HG02938 (cell line): Measurements from ENCODE around the gene TTLL4.

Experiments used
- ATAC-seq: cut with Tn5 transposase; IDR thresholded peaks from one replicate; pipeline ENCODE4 v1.9.1; 2021; ENCODE audit warnings: mild to moderate bottlenecking, moderate library complexity; ENCODE audit not compliant: unreplicated experiment

The TTLL4 gene

DNA sequence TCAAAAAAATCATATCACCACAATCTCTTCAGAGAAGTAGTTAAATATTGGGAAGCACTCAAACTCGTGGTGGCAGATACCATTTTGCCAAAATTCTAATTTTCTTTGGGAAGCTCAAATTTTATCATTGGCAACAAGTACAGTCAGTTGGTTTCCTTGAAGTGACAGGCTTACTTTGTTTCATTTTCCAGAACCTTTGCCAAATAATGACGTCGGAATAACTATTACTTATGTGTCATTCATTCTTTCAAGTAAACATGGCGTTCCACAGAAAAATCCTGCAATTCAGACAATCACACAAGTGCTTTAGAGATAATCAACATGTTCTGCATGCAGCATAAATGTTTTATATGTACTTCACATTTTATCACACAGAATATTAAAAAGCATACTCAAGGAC lies 5.4 kb downstream of the TTLL4 start:
- ATAC-seq = no peak

DNA sequence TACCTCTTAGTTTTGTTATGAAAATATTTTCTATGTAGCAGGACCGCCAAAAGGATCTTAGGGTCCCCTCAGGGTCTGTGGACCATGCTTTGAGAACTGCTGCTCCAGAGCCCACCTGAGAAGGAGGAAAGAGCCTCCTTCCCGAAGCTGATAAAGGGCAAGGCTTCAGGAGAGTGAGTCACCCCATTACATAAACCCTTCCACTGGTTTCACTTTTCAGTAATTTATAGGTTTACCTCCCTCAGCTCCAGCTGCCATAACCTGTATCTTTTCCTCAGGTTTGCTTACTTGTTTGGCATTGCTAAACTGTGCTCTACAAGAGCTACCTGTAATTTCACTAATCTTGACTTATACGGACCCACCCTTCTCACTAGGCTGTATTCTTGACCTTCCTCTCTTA lies 6.6 kb downstream of the TTLL4 start:
- no peak for ATAC-seq

DNA sequence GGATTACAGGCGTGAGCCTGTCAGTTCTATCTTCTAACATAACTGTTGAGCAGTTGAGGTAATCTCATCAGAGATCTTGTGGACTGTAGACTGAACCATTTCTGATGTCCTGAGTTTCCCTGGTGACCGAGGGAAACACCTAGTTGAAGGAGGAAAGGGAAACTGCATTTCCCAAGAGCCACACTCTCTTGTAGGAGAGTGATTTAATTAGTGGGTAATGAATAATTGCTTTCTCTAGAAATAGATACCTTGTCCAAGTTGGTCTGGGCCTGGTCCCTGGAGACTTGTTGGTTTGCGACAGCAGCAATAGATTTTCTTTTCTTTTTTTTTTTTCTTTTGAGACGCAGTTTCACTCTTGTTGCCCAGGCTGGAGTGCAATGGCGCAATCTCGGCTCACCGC lies 7.4 kb downstream of the TTLL4 start:
- ATAC-seq = no peak

DNA sequence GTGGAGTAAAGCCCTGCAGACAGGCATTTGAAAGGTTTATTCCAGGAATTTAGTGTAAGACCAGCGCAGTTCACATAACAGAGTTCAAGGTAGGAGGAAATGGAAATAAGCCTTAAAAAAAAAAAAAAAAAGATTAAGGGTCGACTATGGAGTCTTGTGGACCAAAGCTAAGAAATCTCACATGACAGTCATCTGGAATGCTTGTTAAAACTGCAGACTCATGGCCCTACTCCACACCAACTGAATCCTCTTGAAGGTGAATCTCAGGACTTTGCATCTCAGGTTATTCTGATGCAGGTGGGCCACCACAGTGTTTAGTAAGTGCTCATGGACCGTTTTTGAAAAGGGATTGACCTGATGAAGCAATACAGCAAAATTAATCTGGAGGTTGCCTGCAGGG lies 8.8 kb downstream of the TTLL4 start:
- no peak for ATAC-seq

DNA sequence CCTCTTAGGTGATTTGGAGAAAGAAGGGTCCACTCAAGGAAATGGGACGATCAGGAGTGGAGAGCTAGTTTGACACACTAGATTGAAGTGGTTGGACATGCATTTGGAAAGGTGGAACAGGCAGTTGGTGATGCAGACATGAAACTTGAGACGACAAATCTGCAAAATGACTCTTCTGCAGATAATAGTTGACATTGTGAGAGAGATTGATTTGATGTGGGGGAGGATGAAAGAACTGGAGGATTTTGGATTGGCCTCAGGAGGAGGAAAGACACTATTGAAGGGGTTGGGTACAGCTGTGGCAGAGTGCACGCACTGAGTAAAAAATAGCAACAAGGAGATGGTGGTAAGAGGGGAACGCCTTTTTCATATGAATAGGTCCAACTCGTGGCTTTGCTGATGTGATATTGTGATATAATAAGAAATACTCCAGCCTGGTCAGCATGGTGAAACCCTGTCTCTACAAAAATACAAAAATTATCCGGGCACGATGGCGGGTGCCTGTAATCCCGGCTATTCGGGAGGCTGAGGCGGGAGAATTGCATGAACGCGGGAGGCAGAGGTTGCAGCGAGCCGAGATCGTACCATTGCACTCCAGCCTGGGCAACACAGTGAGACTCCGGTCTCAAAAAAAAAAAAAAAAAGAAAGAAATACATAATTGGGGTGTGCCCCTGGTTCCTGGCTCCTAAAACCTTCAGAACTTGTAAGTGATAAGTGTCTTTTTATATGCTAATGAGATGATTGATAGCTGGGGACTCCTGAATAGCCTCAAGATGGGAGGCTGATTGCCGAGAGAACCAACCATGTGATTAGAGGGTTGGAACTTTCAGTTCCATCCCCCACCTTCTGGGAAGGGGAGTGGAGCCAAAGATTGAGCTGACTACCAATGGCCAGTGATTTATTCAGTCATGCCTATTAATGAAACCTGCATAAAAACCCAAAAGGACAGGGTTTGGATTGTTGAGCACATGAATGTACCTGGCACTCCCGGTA lies 9.7 kb downstream of the TTLL4 start:
- ATAC-seq = no peak

DNA sequence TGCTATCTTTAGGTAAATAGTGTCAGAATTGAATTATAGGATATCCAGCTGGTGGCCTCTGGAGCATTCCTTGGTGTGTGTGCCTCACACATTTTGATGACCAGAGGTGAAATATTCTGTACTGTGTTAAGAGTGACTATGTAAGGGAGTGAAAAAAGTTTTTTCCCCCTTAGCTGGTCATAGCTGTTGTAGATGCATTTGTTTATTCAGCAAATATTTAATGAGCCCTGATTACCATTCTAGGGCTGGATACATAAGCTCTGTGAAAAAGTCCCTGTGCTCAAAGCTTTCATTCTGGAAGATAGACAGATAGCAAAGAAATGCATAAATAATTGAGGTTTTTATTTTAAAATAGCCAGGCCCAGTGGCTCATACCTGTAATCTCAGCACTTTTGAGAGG lies 10.9 kb downstream of the TTLL4 start:
- ATAC-seq = no peak

DNA sequence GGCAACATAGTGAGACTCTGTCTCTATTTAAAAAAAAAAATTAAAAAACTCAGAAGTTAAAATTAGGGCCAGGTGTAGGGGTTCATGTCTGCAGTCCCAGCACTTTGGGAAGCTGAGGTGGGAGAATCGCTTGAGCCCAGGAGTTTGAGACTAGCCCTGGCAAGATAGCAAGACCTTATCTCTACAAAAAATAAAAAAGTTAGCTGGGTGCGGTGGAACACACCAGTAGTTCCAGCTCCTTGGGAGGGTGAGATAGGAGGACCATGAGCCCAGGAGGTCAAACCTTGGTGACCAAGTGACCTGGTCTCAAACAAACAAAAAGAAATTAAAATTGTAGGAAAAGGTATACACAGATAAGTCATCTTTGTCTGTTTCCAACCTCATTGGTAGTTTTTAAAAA lies 11.3 kb downstream of the TTLL4 start:
- ATAC-seq = no peak

DNA sequence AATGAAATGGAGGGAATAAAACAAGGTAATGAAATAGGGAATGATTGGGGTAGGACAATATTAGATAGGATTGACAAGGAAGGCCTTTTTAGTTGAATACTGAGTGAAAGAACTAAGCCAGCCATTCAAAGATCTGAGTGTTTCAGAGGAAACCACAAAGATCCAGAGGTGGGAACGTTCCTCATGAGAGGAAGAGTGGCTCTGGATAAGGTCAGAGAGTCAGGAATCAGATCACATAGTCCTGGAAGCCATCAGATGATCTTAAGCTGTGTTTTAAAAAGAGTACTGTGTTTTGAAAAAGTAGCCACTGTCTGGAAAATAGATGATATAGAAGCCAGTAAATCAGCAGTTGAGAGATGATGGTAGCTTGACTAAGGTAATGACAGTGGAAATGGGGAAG lies 11.8 kb downstream of the TTLL4 start:
- no peak for ATAC-seq

DNA sequence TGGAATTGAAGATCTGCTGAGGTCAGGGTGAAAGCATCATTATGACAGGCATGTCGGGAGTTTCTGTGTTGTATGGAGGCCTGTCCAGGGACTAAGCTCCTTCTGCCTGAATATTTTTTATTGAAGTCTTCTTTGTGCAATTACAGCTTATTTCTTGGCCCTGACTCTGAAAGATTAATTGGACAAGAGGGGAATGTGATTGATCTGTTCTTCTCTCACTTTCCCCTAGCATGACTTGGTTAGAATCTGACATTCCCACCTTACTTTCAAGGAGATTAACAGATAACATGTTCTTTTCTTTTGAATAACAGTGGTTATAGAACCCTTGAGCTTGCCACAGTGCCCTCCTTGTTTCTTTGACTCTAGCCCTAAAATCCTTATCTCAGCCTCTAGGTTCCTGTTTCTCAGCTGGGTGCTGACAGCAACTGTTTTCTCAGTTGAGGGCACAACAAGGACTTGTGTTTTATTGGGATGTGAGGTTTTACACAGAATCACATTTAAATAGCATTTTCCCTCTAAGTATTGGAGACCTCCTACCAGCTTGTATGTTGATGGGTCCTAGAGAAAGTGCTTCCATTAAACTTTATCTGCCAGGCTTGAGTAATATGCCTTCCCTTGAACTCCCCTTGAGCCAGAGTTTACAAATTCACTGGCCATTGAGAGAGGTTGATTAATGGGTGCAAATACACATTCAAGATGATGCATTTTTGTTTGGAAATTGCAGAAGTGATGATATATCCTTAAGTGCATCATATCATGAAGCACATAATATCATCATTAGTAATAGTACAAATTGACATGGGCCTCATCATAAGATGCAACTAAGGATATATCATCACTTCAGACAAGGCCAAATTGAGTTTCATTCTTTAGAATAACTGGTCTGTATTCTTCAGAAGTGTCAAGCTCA lies 12.5 kb downstream of the TTLL4 start:
- no peak for ATAC-seq

DNA sequence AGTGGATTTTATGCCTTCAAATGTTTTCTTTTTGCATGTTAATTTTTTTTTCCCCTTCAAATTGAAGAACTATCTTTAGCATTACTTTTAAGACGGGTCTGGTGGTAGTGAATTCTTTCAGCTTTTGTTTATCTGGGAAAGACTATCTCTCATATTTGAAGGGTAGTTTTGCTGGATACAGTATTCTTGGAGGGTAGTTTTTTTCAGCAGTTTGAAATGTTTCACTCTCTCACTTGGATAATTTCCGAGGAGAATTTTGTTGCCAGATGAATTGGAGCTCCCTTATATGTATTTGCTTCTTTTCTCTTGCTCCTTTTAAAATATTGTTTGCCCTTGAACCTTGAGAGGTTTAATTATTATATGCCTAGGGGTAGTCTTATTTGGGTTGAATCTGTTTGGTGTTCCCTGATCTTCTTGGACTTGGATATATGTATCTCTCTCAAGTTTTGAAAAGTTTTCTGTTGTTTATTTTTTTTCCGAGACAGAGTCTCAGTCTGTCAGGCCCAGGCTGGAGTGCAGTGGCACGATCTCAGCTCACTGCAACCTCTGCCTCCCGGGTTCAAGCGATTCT lies 15.5 kb downstream of the TTLL4 start:
- no peak for ATAC-seq

DNA sequence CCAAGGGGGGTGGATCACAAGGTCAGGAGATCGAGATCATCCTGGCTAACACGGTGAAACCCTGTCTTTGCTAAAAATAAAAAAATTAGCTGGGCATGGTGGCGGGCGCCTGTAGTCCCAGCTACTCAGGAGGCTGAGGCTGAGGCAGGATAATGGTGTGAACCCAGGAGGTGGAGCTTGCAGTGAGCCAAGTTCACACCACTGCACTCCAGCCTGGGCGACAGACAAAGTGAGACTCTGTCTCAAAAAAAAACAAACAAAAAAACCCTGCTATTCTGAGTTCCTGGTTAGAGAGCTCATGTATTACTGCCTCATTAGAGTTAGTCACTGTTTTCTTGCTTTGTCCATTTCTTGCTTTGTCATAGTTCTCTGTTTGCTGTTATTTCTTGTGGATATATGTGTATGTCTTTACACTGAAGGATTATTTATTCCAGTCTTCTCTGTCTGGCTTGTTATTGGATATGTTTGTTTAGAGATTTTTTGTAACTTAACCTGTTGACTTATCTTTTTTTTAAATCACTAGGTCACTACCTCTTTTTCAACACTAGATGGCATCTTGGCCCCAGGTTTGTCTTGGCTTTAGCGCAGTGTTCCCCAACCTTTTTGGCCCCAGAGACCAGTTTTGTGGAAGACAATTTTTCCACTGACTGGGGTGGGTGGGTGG lies 17.0 kb downstream of the TTLL4 start:
- no peak for ATAC-seq

DNA sequence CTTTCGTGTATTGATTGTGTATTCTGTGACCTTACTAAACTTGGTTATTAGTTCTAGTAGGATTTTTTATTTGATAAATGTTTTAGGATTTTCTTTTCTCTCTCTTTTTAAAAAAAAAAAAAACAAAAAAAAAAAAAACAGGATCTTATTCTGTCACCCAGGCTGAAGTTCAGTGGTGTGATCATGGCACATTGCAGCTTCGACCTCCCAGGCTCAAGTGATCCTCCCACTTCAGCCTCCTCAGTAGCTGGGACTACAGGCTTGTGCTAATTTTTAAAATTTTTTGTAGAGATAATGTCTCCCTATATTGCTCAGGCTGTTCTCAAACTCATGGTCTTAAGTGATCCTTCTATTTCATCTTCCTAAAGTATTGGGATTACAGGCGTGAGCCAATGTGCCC lies 19.0 kb downstream of the TTLL4 start:
- no peak for ATAC-seq

DNA sequence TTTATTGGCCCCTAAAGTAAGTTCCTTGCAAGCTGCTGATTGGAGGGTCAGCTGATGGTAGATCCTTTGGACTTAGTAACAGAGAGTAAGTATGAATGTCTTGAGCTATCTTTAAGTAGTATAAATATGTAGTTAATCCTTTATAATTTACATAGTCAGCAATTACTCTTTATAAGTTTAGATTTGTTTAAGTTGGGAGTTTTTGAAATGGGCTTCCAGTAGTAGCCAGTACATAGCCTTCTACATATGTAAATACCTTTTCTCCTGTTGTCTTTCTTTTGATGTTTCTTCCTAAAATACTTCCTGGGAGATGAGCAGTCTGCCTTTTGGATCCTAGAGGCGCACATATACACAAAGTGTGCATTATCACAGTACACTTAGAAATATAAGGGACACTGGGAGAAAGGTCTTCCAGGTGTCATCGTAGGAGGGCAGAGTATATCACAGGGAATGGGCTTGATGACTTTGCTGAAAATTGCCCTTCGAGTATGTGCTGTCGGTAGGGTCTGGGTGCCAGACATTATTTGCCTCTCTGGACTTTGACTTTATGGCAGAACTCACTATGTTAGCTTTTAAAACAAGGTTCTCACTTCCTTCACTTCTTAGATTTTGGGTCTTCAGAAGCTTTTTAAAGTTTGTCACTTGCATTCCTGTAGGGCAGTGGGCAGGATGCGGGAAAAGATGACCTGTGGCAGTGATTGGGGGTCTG lies 21.6 kb downstream of the TTLL4 start:
- no peak for ATAC-seq

DNA sequence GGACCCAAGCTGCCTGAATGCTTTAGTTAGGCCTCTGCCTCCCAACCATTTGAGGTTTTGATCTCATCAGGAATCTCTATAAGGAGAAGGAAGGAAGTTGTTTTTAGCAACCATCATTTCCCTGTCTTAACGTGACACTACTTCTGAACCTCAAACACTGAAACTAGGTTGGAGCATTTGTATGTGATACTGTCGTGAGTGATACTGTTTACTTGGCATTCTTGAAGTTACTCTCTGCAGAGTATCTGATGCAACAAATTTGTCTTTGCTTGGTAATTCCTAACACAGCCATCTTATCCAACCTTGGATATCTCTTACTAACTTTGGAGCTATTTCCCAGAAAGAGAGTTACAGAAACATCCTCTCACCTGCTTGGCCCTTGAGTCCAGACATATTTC lies 22.1 kb downstream of the TTLL4 start:
- ATAC-seq = no peak

DNA sequence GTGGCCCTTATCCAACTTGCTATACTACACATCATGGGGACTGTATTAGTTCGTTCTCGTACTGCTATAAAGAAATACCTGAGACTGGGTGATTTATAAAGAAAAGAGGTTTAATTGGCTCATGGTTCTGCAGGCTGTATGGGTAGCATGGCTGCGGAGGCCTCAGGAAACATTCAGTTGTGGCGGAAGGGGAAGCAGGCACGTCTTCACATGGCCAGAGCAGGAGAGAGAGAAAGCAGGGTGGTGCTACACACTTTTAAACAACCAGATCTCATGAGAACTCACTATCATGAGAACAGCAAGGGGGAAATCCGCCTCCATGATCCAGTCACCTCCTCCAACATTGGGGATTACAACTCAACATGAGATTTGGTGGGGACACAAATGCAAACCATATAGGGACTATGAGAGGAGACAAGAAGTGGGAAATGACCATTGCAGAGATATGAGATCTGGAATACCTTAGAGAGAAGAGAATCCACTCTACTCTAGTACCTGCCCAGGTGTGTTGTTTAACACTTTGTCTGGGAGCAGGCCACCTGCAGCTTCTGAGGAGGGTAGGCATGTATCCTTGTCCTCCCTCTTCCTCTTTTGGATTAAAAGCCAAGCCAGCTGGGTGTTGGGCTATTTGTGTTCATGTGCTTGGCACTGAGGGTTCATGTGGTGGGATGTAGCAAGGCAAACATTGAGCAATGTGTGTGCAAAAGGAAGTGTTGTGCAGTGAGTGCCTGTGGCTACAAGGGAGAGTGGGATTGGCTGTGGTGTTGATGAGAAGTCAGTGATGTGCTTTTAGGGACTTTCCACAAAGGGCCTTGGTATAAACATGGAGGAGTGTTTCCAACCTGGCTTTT lies 22.8 kb downstream of the TTLL4 start:
- ATAC-seq = no peak

DNA sequence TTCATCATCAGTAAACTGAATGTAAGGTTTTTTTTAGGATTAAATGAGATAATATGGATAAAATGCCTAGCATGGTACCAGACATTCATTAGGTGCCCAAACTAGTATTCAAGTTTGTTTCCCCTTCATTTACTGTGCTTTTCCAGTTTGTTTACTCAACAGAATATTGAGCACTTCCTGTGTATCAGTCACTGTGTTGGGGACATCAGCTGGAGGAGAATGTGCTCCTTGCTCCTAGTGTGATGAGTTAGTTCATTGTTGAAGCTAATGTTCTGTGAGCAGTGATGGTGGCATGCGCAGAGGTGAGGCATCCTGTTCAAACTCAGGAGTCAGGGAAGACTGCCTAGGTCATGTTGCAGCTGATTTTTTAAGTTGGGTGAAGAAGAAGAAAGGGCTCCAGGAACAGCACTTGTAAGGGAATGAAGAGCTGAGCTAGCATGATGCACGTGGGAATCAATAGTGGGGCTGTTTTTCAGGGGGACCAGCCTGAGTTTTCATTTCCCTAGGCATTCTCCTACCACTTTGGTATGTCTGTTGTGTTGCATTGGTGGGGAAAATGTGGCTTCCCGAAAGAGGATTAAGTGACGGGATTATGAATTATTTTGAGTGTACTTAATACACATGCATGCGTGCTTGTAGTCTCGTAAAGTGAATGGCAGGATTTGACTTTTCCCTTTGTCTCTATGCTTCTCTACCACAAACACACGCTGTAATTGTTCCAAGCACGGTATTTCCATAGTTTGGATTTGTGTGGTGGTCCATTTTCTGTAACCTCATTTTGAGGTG lies 23.7 kb downstream of the TTLL4 start:
- no peak for ATAC-seq

DNA sequence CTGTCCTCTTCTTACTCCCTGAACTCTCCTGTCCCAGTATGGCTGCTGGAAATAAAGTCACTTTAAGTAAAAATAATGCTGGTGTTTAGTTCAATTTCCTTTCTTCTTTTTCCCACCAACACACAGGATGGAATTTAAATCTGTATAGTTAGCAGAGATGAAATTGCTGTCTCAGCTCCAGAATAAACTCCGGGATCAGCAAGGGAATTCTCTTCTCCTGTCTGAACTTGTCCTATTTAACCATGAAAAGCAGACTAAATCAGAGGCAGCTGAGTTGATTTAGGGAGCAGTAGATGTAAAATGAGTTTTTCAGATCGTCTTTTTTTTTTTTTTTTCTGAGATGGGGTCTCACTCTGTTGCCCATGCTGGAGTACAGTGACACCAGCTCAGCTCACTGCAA lies 25.9 kb downstream of the TTLL4 start:
- no peak for ATAC-seq

DNA sequence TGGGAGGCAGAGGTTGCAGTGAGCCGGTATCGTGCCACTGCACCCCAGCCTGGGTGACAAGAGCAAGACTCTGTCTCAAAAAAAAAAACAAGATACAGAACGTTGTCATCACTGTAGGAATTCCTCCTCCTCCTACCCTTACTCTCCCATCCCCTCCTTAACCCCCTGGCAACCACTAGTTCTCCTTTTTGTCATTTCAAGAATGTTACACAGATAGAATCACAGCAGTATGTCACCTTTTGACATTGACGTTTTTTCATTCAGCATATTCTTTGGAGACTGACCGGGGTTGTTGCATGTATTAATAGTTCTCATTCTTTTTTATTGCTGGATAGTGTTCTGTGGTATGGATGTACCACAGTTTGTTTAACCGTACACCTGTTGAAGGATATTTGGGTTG lies 32.4 kb downstream of the TTLL4 start:
- ATAC-seq = no peak

DNA sequence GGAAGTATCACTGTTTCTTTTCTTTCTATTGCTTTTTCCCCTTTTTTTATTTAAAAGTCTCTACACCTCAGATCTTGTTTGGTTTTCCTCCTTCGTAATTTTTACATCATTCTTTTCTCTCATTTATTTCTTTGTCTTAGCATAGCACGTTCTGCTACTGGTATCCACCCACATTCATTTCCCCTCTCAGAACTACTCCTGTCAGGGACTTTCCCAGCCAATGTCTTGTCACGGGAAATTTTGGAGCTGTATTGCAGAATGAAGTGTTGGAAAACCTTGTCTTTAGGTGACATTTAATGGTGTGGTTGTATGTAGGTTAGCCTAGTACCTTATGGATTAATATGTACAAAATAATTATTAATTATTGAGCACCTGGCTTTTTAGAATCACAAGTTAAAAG lies 34.0 kb downstream of the TTLL4 start:
- no peak for ATAC-seq
